ENCODE results near the gene SORL1. TPM values are rescaled to one million over a fixed set of nuclear protein-coding genes. Genes with fewer than 3 reads are reported as not detected.

The SORL1 gene
- total RNA-seq, 1 experiment from 2014 or later: 68.3 TPM

DNA sequence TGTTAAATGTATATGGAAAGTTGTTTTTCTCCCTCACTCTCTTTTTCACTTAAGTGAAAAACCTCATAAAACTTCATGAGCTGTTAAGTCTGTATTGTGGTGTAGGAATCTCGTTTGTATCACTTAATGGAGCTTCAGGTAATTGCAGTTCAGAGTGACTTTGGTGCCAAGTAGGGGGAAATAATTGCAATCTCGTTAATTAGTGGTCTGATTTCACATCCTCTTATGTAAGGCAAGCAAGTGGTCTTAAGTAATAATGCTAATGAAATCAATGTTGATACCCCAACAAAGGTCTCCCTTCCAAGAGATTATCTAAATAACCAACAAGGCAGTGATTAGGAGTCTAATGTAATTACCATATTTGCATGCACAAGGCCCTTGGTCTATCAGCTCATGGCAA, 174.9 kb downstream of the SORL1 start:
- Histone ChIP-seq H2BK12ac (ENCODE audit: insufficient read length, low read depth, low read length) (no peak overlapping the region), H3K9me3 (ENCODE audit: control insufficient read depth, low read depth, low read length) (no peaks in the 10 kb centered on the region), H4K91ac (ENCODE audit: insufficient read length, low read depth, low read length) (no peak overlapping the region), H3K14ac (ENCODE audit: insufficient read depth, low read length) (no peak overlapping the region), H4K20me1 (ENCODE audit: control insufficient read depth, insufficient read depth, insufficient read length) (no peaks in the 10 kb centered on the region), H2AFZ (ENCODE audit: low read length) (no peak overlapping the region), H3K4me2 (ENCODE audit: insufficient read depth, insufficient read length, low read length) (no peak overlapping the region), H3T11ph (ENCODE audit: low read length) (no peak overlapping the region), H2BK15ac (ENCODE audit: low read depth, low read length) (no peak overlapping the region), H3K23me2 (ENCODE audit: insufficient read length, low read depth, low read length, poor library complexity, severe bottlenecking) (no peaks in the 10 kb centered on the region), H3K79me1 (ENCODE audit: insufficient read depth, low read depth, low read length, poor library complexity, severe bottlenecking) (no peaks in the 10 kb centered on the region), H3K23ac (ENCODE audit: insufficient read length, low read depth, low read length) (no peak overlapping the region), H2BK20ac (ENCODE audit: low read depth, low read length, poor library complexity, severe bottlenecking) (no peak overlapping the region), H3K4ac (ENCODE audit: low read depth, low read length) (no peak overlapping the region), H4K8ac (replicated peaks; ENCODE audit: insufficient read length, low read depth, low read length) (no peak overlapping the region), H2BK5ac (ENCODE audit: insufficient read length, low read length) (no peak overlapping the region), H2AK5ac (ENCODE audit: insufficient read length, low read length) (no peak overlapping the region), H2BK120ac (ENCODE audit: low read depth, low read length, poor library complexity, severe bottlenecking) (no peak overlapping the region), H3K79me2 (ENCODE audit: insufficient read depth, low read length) (no peaks in the 10 kb centered on the region), H3K9ac (ENCODE audit: extremely low read depth, insufficient read length, low read length) (no peak overlapping the region), H3K56ac (ENCODE audit: insufficient read length, low read depth, low read length) (no peak overlapping the region), H3K27ac (ENCODE audit: insufficient read length, low read depth, low read length) (no peak overlapping the region), H3K4me1 (ENCODE audit: insufficient read depth, low read length) (peaks cover 4% of the 10 kb centered on the region), H4K5ac (ENCODE audit: insufficient read length, low read depth, low read length) (no peak overlapping the region), H3K18ac (ENCODE audit: insufficient read length, low read depth, low read length) (no peak overlapping the region), H3K27me3 (ENCODE audit: insufficient read depth, low read length) (no peaks in the 10 kb centered on the region)
- Mint-ChIP-seq H3K4me3 (no peak overlapping the region), H3K4me1 (peaks cover 11 to 14% of the 10 kb centered on the region in 2 experiments), H3K27ac (no peak overlapping the region), H3K9me3 (no peaks in the 10 kb centered on the region), H3K27me3 (ENCODE audit: low read depth) (no peaks in the 10 kb centered on the region), H3K36me3 (ENCODE audit: insufficient read depth in 1 of 3, low read depth in 3 of 3) (peaks cover 45 to 88% (median 78%) of the 10 kb centered on the region in 3 experiments)
- no peak for DNase-seq
- TF ChIP-seq, protein P1, sequence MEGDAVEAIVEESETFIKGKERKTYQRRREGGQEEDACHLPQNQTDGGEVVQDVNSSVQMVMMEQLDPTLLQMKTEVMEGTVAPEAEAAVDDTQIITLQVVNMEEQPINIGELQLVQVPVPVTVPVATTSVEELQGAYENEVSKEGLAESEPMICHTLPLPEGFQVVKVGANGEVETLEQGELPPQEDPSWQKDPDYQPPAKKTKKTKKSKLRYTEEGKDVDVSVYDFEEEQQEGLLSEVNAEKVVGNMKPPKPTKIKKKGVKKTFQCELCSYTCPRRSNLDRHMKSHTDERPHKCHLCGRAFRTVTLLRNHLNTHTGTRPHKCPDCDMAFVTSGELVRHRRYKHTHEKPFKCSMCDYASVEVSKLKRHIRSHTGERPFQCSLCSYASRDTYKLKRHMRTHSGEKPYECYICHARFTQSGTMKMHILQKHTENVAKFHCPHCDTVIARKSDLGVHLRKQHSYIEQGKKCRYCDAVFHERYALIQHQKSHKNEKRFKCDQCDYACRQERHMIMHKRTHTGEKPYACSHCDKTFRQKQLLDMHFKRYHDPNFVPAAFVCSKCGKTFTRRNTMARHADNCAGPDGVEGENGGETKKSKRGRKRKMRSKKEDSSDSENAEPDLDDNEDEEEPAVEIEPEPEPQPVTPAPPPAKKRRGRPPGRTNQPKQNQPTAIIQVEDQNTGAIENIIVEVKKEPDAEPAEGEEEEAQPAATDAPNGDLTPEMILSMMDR (conservative IDR thresholded peaks at IDR 0.05): no peak
- WGBS (ENCODE audit: extremely low coverage, insufficient read length, low lambda C conversion rate): no CpG with 5 or more reads among the region's 2 CpGs

Data from H9 (cell line).